ENCODE data around the gene LSAMP.
"Not testable (repeated sequence)": the region's sequence is repeated elsewhere in the genome, so short reads cannot be mapped to it uniquely, and the experiment has no call there.

LSAMP gene

GRCh38 chr3:116233711-116234357 is 211.5 kb downstream of the LSAMP start:
- DNase-seq: no peak

GRCh38 chr3:116230431-116231020 is 214.8 kb downstream of the LSAMP start:
- DNase-seq: no peak

- no peak for DNase-seq
These were observed 219.0 kb downstream of the LSAMP start for GRCh38 chr3:116226266-116226665.

- DNase-seq: no peak
These were observed 228.5 kb downstream of the LSAMP start for GRCh38 chr3:116216761-116217160.

GRCh38 chr3:116211901-116212300 is 233.4 kb downstream of the LSAMP start:
- DNase-seq: no peak

- DNase-seq: not testable (repeated sequence)
These were observed 236.5 kb downstream of the LSAMP start for GRCh38 chr3:116208830-116209229.

- DNase-seq: no peak
These were observed 244.2 kb downstream of the LSAMP start for GRCh38 chr3:116200956-116201690.

- DNase-seq: no peak
These were observed 246.2 kb downstream of the LSAMP start for GRCh38 chr3:116199063-116199462.

GRCh38 chr3:116198087-116198486 is 247.2 kb downstream of the LSAMP start:
- DNase-seq: no peak

- no peak for DNase-seq
These were observed 252.8 kb downstream of the LSAMP start for GRCh38 chr3:116192464-116192863.

GRCh38 chr3:116191409-116191808 is 253.9 kb downstream of the LSAMP start:
- no peak for DNase-seq

- no peak for DNase-seq
These were observed 255.2 kb downstream of the LSAMP start for GRCh38 chr3:116190095-116190494.

GRCh38 chr3:116188231-116188785 is 257.0 kb downstream of the LSAMP start:
- no peak for DNase-seq

- no peak for DNase-seq
These were observed 259.2 kb downstream of the LSAMP start for GRCh38 chr3:116186049-116186448.

- DNase-seq: no peak
These were observed 264.1 kb downstream of the LSAMP start for GRCh38 chr3:116181159-116181558.

GRCh38 chr3:116179091-116179490 is 266.2 kb downstream of the LSAMP start:
- DNase-seq: no peak

- DNase-seq: no peak
These were observed 268.2 kb downstream of the LSAMP start for GRCh38 chr3:116176974-116177555.

GRCh38 chr3:116166121-116166520 is 279.2 kb downstream of the LSAMP start:
- DNase-seq: no peak

GRCh38 chr3:116165641-116166040 is 279.6 kb downstream of the LSAMP start:
- no peak for DNase-seq

GRCh38 chr3:116165135-116165534 is 280.2 kb downstream of the LSAMP start:
- DNase-seq: no peak

- no peak for DNase-seq
These were observed 281.2 kb downstream of the LSAMP start for GRCh38 chr3:116164039-116164438.

GRCh38 chr3:116161575-116162525 is 283.4 kb downstream of the LSAMP start:
- DNase-seq: no peak

Measured in suppressor macrophage treated with lipopolysaccharide for 4 hours (primary cell).